HG02678 (cell line): ENCODE measurements around the gene PLXDC2.

Source experiments
- ATAC-seq: cut with Tn5 transposase; IDR thresholded peaks from one replicate; pipeline ENCODE4 v1.9.1; 2021; ENCODE audit warnings: mild to moderate bottlenecking, moderate library complexity; ENCODE audit not compliant: unreplicated experiment

PLXDC2 gene

DNA sequence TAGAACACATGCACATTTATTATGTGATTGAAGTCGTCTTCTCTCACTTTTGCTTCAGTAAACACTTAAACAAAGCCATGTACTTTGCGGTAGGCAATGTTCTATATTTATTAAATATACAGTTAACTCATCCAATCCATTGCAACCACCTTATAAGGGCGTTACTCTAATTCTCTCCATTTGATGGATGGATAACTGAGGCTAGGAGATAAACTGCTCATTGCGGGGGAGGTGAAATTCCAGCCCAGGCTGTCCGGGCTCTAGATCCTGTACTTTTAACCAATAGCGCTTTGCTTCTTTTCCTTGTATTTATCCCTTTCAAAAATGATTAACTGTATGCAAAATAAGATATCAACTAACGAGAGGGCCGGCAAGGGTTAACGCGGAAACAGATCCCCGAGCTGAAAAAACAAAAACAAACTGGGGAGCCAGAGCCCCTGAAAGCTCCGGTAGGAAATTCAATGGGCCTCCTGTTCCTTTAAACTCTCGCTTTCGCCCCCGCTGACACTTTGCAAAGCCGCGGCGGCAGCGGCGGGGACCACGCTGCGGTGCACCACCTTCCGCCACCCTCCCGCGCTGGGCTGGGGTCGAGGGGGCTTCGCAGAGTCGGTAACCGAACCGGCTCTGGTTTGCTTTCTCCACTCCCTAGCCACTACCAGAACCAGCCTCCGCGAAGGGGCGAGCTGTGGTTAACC is 1.0 kb upstream of the PLXDC2 start:
- no peak for ATAC-seq

DNA sequence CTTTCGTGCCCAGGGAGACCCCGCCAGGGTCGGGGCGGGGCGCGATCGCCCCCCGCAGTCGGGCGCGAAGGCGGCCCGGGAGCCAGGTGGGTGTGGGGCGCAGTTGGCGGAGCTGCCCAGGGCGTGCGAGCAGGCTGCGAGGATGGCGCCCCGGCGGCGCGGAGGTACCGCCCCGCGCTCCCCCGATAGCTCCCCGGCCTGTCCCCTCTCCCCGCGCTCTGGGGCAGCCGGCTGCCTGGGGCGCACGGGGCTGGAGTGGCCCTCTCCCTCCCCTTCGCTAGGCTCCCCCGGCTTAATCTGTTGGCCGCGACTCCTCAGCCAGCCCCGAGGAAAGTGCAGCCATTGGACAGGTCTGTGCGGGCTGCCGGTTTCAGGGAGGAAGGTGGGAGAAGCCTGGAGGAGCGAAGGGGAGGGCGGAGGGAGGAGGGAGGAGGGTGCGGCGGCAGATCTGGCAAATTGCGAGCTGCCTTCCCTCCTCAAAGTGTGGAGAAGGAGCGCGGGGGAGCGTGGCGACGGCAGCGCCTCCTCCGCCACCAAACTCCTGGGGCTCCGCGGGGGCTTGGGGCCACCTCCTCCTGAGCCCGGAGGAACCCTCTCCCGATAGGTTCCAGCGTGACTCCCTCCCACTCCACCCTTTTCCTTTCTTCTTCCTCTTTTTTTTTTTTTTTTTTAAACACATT is 361 bp upstream of the PLXDC2 start:
- ATAC-seq, result peak; percentile 33

DNA sequence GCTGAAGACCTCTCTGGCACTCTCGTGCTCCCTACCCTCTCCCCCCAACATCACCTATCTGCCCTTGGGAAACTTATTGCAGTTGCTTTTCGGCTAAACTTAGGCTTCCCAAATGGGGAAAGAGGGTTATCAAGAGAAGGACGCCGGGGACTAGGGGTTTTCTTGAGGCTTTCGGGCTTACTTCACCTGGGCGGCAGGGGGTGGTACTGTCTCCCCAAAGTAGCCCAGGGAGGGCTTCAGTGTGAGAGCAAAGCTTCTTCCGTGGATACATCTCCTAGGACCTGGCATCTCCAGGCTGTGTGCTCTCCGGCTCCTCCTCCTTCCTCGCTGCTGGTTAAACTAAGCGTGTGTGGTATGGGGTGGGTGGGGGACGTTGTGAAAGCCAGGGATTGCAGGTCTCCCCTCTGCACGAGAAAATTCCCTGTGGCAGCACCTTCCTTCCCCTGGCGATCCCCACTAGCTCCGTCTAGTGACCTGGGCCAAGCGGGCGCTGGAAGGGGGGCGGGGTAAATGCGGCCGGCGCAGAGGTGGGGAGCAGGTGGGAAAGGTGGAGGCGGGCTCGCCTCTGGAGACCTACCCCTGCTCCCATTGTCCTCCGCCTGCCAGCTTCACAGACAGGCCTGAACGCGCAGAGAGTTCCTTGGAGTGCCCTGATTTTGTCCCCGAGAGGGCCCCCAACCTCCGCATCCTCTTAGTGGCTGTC is 1.1 kb downstream of the PLXDC2 start:
- peak; percentile 29 for ATAC-seq

DNA sequence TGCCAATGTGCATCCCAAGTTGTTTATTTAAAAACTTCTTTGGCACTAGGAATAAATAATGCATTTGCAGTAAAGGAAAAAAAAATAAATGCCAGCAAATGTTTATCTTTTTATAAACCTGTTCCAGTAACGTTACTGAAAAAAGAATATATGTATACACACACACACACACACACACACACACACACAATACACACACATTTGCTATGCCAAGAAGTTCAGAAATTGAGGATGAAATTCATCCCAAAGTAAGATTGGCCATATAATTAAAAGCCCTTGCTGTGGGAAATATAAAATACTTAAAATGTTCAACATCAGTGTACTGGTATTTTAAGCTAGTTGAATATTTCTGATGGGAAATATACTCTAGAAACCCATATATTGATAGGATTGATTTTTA is 2.6 kb downstream of the PLXDC2 start:
- no peak for ATAC-seq

DNA sequence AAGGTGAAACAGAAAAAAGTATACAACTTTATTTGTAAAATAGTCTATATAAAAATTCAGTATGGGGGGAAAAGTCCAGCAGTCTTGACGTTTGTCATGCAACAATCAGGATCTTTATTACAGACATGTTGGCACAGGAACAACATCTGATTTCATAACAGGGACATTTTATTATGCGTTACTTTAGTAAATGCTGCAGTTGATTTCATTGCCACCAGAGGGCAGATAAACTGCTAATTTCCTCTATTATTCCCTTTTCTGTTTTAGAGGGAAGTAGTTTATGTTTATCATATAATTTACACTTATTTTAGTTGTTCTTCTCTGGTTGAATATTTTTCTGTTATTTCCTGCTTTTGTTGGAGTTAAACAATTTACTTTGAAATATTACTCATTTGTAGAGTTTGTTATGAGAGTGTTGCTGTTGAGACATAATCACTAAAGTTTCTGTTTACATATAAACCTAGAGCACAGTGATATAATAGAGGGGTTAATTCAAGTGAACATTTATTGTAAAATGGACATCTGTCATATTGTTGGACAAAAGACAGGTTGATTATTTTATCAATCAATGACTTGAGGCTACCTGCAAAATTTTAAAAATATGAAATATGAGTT is 3.3 kb downstream of the PLXDC2 start:
- ATAC-seq, result no peak

DNA sequence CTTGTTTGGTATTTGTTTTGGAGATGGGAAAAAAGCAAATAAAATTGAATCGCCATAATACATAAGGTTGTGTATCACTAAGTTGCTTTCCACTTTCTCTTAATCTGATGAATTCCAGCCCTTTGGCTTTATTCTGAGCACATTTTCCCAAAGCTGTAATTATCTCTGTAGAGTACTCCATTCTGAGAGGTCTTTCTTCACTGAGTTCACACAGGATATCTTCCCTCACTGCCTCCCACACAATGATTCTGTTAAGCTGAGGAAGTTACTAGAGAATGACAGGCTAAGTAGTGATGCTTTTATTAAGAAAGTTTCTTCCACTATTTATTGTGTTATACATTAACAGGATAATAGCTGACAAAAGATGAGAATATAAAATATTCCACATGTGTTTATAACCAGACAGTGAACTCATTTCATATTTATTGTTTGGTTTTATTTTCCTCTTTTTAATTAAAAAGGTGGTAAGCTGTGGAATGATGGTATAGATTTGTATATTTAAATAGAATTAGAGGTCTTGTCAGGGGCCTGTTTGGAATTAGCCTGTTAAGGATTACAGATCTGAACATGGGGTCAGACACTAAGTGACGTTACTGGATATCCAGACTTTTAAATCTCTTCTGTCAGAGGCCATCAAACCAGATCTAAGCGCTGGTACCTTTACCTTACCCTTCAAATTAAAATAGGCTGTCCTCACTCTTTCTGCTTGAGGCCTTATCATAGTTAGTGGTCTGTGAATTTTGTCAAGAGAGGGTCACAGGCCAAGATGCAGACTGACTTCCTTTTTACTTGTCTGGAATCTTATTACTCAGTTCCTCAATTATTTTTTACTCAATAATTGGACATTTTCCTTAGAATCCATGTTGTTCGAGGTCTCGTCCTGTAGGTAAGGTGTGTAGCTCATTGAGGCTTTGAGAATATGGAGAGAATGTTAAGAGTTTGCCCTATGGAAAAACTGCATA is 8.4 kb downstream of the PLXDC2 start:
- ATAC-seq, result no peak

DNA sequence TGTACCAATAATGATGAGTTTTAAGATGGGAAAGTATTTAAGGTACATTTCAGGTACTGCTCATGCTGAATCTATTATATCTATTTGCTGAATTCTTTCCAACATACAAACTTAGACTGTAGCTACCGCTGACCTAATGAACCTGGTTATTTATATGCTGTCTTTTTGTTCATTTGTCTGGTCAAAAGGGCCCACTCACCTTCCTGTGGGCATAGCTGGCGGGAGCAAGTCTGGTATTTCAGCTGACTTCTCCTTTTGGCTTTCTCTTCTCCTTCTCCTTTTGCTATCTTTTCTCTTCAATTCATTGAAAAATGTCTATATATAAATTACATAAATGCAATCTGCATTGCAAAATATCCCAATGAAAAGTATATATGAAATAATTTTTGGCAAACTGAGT is 9.5 kb downstream of the PLXDC2 start:
- ATAC-seq, result no peak

DNA sequence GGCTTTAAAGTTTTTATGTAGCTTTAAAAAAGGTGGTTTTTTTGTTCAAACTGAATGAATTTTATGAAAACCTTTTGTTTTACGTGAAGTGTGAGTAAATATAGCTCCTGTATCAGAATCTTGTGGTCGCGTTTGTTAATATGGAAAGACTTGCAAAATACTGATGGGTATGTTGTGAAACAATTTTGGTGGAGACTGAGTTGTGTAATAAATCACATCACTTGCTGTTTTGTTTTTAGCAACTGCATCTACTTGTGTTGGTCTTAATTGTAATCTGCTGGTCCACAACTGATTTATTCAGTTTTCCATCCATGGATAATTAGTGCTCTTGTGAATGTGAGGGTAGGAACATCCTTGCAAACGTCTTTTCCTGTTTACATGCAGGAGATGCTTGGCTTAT is 10.5 kb downstream of the PLXDC2 start:
- ATAC-seq, result no peak

DNA sequence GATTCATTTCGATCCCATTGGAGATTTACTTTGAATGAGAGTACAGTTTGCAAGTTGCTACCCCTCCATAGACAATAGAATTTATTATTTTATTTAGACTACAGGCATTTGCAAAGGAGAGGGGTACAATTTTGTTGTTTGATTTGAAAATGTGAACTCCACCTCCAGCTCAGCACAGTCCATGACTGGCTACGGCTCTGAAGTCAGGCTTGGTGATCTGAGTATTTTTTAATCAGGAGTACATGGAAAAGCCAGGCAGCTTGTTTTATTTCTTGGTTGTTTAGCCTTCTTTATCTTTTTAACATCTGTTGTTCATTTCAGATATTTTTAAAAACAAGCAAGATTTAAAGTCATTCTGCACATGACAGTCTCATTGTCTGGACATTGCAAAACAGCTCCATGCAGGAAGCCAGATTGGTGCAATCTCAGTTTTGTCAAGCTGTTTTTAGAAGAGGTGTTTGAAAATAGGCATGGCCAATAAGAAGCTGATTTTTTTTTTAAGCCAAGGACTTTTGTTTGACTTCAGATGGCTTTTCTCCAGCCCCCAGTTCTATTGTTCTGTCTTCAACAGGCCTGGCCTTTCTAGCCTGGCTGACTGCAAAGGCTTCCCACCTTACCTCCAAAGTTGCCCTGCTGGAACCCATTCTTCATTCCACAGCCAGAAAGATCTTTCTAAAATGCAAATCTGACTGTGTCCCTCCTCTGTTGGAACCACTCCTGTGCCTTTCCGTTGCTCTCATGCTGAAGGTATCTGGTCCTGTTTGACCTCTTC is 12.2 kb downstream of the PLXDC2 start:
- no peak for ATAC-seq

DNA sequence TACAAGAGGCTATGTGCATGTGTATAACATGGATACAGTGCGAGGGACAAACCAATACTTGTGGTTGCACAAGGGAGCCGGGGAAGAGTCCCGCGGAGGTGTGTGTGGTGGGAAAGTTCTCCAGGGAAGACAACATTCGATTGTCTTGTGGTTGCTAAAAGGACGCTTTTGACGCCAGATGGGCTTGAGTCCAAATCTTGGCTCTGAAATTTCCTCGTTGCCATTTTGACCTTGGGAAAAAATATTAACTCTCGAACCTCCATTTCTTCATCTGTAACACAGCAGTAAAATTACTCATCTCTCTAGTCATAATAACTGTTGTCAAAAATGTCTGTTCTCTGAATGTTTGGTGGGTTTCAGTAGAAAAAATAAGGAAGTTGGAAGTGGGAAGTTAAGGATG is 16.5 kb downstream of the PLXDC2 start:
- no peak for ATAC-seq

DNA sequence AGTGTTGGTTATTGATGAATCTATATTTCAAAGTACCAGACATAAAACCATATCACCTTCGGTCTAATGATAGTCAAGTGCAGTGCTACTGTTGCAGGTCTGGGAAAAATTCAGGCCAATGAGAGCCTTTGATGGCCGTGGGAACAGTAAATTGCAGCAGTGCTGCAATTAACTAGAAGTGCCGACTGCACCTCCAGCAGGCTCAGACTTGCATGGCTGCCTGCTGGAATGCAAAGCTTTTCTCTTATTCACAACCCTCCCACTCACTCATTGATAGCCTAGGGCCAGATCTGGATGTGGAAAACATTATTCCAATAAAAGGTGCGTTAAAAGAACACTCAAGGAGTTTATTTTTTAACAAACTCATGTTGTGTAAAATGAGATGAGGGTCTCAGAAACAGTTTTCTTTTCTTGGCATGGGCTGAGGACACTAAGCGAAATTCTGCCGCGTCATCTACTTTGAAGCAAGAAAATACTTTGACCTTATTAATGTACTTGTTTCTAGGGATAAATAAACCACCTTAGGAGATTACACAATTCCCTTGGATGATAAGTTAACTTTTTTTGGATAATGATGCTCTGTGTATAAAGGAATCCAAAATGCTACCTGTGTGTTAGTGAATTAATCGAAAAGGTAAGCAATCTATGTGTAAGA is 17.1 kb downstream of the PLXDC2 start:
- no peak for ATAC-seq

DNA sequence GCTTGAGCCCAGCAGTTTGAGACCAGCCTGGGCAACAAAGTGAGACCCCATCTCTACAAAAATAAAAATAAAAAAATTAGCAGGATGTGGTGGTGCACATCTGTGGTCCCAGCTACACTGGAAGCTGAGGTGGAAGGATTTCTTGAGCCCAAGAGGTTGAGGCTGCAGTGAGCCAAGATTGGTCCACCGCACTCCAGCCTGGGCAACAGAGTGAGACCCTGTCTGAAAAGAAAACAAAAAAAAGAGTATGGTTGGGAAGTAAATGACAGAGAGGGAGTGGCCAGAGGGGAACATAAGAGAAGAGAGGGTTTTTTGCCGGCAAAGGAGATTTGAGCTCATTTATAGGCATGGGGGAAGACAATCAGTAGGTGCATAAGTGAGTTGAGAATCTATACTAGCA is 19.7 kb downstream of the PLXDC2 start:
- ATAC-seq, result no peak

DNA sequence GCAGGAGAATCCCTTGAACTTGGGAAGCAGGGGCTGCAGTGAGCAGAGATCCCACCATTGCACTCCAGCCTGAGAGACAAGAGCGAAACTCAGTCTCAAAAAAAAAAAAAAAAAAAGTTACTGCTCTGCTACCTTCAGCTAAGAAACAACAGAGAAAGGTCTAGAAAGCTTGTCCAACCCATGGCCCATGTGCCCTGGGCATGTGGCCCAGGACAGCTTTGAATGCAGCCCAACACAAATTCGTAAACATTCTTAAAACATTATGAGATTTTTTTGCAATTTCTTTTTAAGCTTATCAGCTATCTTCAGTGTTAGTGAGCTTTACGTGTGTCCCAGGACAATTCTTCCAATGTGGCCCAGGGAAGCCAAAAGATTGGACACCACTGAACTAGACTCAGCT is 22.9 kb downstream of the PLXDC2 start:
- no peak for ATAC-seq

DNA sequence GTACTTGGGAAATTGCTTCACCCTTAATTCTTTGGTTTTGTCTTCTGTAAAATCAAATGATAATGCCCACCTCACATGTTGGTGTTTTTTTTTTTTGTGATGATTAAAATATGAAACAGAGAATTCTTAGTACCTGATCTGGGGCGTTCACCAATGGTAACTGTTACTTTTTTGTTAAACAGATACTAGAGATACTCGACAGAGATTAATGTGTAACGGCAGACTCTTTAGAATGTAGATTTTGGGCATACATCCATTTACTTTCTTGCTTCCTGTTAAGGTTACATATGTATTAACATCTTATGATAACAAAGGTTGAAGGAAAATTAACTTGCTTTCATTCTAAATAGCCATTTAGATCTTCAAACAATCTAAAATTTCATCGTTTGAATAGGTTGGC is 23.3 kb downstream of the PLXDC2 start:
- no peak for ATAC-seq

DNA sequence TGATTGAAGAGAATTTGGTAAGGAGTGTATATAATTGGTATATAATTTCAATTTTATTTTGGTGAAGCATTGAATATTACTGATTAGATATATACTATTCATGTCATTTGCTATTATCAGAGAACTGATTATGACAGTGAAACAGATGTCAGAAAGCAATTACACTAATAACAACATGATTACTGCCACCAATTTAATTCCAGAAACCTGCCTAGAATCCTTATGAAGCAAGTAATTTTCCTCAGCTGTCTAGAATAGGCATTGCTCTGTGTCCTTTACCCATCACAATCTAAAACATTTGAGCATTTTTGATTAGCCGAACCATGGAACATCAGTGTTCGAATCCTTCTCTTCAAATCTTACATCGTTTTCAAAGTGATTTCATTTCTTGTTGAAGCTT is 24.5 kb downstream of the PLXDC2 start:
- no peak for ATAC-seq

DNA sequence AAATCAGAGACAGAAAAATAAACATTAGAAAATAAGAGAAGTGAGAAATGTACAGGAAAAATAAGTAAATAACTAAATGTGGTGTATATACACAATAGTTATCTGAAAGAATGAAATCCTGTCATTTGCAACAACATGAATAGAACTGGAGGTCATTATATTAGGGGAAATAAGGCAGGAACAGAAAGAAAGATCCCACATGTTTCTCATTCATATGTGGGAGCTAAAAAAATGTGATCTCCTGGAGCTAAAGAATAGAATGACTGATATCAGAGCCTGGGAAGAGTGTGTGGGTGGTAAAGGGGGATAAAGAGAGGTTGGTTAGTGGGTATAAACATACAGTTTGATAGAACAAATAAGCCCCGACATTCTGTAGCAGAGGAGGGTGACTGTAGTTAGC is 27.3 kb downstream of the PLXDC2 start:
- no peak for ATAC-seq

DNA sequence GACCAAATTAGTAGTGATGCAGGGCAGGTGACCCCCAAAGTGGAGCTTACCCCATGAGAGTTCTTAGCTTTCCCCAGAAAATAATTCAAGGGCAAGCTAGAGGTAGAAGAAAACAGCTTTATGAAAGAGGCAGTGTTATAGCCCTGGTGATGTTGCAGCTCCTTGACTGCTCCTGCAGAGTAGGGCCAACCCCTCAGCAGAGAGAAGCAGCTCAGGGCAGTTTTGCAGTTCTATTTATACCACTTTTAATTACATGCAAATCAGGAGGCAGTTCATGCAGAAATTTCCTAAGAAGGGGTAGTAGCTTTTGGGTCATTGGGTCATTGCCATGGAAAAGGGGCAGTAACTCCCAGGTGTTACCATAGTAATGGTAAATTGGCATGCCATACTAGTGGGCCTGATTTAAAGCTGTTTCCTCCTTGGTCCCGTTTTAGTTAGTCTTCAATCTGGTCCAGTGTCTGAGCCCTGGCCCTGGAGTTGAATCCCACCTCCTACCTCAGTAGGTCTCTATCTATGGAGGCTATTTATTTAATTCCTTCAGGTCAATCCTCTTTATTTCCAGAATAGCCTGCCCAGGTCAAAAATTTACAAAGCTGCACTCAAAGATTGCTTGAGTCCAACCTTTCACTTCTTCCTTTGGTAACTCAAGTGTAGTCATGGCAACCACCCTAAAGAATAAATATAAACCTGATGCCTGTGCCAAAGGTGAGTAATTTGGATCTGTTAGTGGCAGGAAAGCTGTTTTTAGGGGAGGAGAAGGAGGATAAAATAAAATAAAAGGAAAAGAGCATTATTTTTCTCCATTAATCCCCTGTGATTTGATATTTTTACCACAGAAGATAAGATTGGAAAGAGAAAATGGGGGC is 29.5 kb downstream of the PLXDC2 start:
- no peak for ATAC-seq

DNA sequence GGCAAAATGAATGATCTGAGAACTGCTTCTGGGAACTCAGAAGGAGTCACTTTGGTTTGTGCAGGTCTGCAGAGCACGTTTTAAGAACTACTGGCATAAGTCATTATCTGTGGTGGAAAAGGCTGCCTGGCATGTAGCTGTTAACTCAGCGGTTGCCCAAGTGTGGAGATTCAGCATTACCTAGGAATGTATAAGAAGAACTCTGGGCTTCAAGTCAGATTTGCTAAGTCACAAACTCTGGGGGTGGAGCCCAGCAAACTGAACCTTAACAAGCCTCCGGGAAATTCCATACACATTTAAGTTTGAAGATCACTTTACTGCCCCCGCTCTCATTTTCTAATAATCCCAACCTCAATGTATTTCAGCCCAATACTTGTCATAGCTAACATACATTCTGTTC is 31.1 kb downstream of the PLXDC2 start:
- ATAC-seq, result no peak
